GM12891 (cell line): ENCODE data around the gene HNRNPA1.

Experiments used
- PAX5 ChIP-seq: IDR thresholded peaks from 2 replicates; pipeline ENCODE4 v1.6.1; 2011; ENCODE audit warnings: low read length, moderate library complexity, mild to moderate bottlenecking; ENCODE audit not compliant: insufficient read depth, severe bottlenecking
- POLR2A ChIP-seq: IDR thresholded peaks from 2 replicates; pipeline ENCODE4 v1.6.1; 2011; ENCODE audit warnings: low read depth, low read length, control low read depth
- POLR2AphosphoS5 ChIP-seq: IDR thresholded peaks from 2 replicates; pipeline ENCODE4 v1.6.1; 2011; ENCODE audit warnings: low read depth, low read length, control low read depth
- POU2F2 ChIP-seq: IDR thresholded peaks from 2 replicates; pipeline ENCODE4 v1.6.1; 2011; ENCODE audit warnings: low read depth, mild to moderate bottlenecking, control low read depth, low read length, moderate library complexity
- SPI1 ChIP-seq: IDR thresholded peaks from 2 replicates; pipeline ENCODE4 v1.6.1; 2011; ENCODE audit warnings: low read depth, low read length, control low read depth
- TAF1 ChIP-seq: IDR thresholded peaks from 2 replicates; pipeline ENCODE4 v1.6.1; 2011; ENCODE audit warnings: low read depth, low read length, control low read depth

DNA sequence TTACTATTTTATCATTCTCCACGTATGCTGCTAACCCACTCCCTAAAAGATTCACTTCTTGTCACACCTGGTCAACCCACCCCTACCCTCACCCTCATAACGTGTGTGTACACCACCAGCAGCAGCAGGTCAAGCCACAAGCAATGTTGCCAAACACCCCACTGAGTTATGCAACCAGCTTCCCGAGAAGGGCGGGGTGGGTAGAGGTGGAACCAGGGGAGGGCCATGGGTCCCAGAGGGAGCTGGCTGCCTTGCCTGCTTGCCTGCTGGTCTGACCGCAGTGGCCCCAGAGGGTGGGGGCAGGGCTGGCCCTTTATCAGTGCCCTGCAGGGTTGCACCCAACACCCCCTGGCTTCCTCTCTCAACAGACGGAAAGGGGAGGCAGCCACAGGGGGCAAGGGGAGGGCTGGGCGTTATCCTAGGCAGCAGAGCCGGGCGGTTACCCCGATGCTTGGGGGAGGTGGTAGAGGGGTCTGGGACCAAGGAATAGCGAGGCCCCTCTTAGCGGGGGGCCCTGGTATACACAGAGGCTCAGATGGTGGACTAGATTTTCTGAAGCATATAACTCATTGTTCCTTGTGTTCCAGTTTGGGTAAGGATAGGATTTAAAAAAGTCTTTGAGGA lies 23.8 kb downstream of the HNRNPA1 start:
- TF ChIP-seq POLR2AphosphoS5 (no peak), POLR2A (no peak), SPI1 (no peak), TAF1 (no peak), POU2F2 (no peak), PAX5 (no peak)
